Kidney tubule cell (primary cell): ENCODE data around the gene LDLRAD3.
A peak's percentile ranks its signal among the peaks of the same experiment; 100 is the strongest.

Source experiments
- DNase-seq: peaks from one replicate; pipeline ENCODE4 v3.0.0-alpha.2; 2018; ENCODE audit warnings: low spot score

LDLRAD3 gene

GRCh38 chr11:36278531-36279282 lies 334.8 kb downstream of the LDLRAD3 start:
- DNase-seq: peak; percentile 59

DNA sequence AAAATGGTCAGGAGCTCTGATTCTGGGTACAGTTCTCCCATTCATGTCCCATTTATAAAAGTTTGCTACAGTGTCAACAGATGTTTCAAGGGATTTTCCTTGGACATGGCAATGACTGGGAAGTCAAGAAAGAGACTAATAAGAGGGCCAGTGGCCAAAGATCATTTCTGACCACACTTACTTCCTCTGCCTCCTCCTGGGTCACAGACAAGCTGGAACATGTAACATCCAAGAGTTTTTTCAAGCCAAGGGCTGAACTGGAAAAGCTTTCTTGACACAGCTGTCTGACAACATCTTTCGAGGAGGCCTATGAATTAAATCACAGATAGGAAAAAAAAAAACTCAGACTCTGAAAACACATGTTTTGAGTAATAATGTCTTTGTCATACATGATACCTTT lies 336.7 kb downstream of the LDLRAD3 start:
- DNase-seq: no peak
